CD14-positive monocyte (primary cell): ENCODE measurements around the gene DMAC2. TPM values are rescaled to one million over a fixed set of nuclear protein-coding genes. Genes with fewer than 3 reads are reported as not detected.

Experiments
- DNase-seq, 3 donors: peaks; one replicate each; pipeline ENCODE4 v3.0.0-alpha.2; 2011 to 2022
- H2AFZ ChIP-seq: 2 replicates; pipeline ENCODE4 v1.6.0; 2012; ENCODE audit warnings: mild to moderate bottlenecking, low read depth, low read length, inconsistent platforms; ENCODE audit not compliant: insufficient read depth, poor library complexity, severe bottlenecking
- H3K27ac ChIP-seq, 2 donors: 1 replicate in 1 of 2; 2 replicates in 1 of 2; pipeline ENCODE4 v1.5.1; 2012 to 2013; ENCODE audit warnings: low read length in 2 of 2, control low read depth in 1 of 2, inconsistent platforms in 1 of 2, low read depth in 1 of 2, mild to moderate bottlenecking in 1 of 2
- H3K27me3 ChIP-seq, 2 donors: one replicate each; pipeline versions ENCODE4 v1.6.0 to v1.6.1; 2011 to 2013; ENCODE audit warnings: low read length in 2 of 2; ENCODE audit not compliant: control insufficient read depth in 2 of 2, insufficient read depth in 2 of 2
- H3K36me3 ChIP-seq, 2 donors: replicated peaks in 1 of 2; 1 replicate in 1 of 2; 2 replicates in 1 of 2; pipeline versions ENCODE4 v1.5.1 to v1.6.1; 2012 to 2013; ENCODE audit warnings: low read length in 2 of 2, control low read depth in 1 of 2, inconsistent platforms in 1 of 2, mild to moderate bottlenecking in 1 of 2; ENCODE audit not compliant: insufficient read depth in 2 of 2, control insufficient read depth in 1 of 2
- H3K4me1 ChIP-seq, 2 donors: 1 replicate in 1 of 2; 2 replicates in 1 of 2; pipeline versions ENCODE4 v1.5.1 to v1.6.1; 2012 to 2013; ENCODE audit warnings: low read length in 2 of 2, control low read depth in 1 of 2, inconsistent platforms in 1 of 2, mild to moderate bottlenecking in 1 of 2, moderate library complexity in 1 of 2; ENCODE audit not compliant: insufficient read depth in 2 of 2, control insufficient read depth in 1 of 2
- H3K4me2 ChIP-seq: replicated peaks from 2 replicates; pipeline ENCODE3; 2012; ENCODE audit warnings: low read length, moderate library complexity, mild to moderate bottlenecking; ENCODE audit not compliant: poor library complexity, severe bottlenecking; ENCODE audit errors: extremely low read depth
- H3K4me3 ChIP-seq, 3 experiments: fragments of 200-600 bp in 1 of 3; sonication (generic) in 1 of 3; replicated peaks in 1 of 3; 1 replicate in 2 of 3; 2 replicates in 1 of 3; pipeline ENCODE4 v1.5.1; 2011 to 2013; ENCODE audit warnings: low read length in 3 of 3, mild to moderate bottlenecking in 3 of 3, control low read depth in 2 of 3, low read depth in 2 of 3, inconsistent platforms in 1 of 3, moderate library complexity in 1 of 3
- H3K79me2 ChIP-seq: 2 replicates; pipeline ENCODE4 v1.6.0; 2012; ENCODE audit warnings: mild to moderate bottlenecking, control low read depth, inconsistent platforms, low read length, moderate library complexity; ENCODE audit not compliant: insufficient read depth
- H3K9ac ChIP-seq: 2 replicates; pipeline ENCODE4 v1.6.0; 2017; ENCODE audit warnings: low read length, mild to moderate bottlenecking; ENCODE audit not compliant: insufficient read depth, poor library complexity, severe bottlenecking
- H3K9me3 ChIP-seq, 2 donors: replicated peaks in 1 of 2; 1 replicate in 1 of 2; 2 replicates in 1 of 2; pipeline versions ENCODE4 v1.5.1 to v1.6.1; 2012 to 2013; ENCODE audit warnings: low read length in 2 of 2, control low read depth in 1 of 2; ENCODE audit not compliant: control insufficient read depth in 1 of 2, insufficient read depth in 1 of 2
- H4K20me1 ChIP-seq: 2 replicates; pipeline ENCODE4 v1.6.0; 2012; ENCODE audit warnings: mild to moderate bottlenecking, low read length, control low read depth, moderate library complexity; ENCODE audit not compliant: insufficient read depth
- H3K27ac Mint-ChIP-seq, 7 donors: one replicate each; pipeline ENCODE4 v1.8.0; 2020; ENCODE audit warnings: mild to moderate bottlenecking in 7 of 7, mixed read lengths in 7 of 7, moderate library complexity in 6 of 7, inconsistent platforms in 2 of 7
- H3K27me3 Mint-ChIP-seq, 3 donors: one replicate each; pipeline ENCODE4 v1.8.0; 2021 to 2022; ENCODE audit warnings: low read depth in 3 of 3, mild to moderate bottlenecking in 3 of 3, mixed read lengths in 3 of 3, moderate library complexity in 3 of 3, inconsistent platforms in 1 of 3
- H3K36me3 Mint-ChIP-seq, 2 donors: one replicate each; pipeline ENCODE4 v1.8.0; 2020; ENCODE audit warnings: mixed read lengths in 2 of 2, inconsistent platforms in 1 of 2, mild to moderate bottlenecking in 1 of 2
- H3K4me1 Mint-ChIP-seq: one replicate; pipeline ENCODE4 v1.8.0; 2020; ENCODE audit warnings: mild to moderate bottlenecking, mixed read lengths
- H3K4me3 Mint-ChIP-seq, 2 donors: one replicate each; pipeline ENCODE4 v1.8.0; 2020; ENCODE audit warnings: mild to moderate bottlenecking in 2 of 2, mixed read lengths in 2 of 2, moderate library complexity in 1 of 2
- H3K9me3 Mint-ChIP-seq, 7 donors: one replicate each; pipeline ENCODE4 v1.8.0; 2020 to 2022; ENCODE audit warnings: mixed read lengths in 7 of 7, mild to moderate bottlenecking in 6 of 7, moderate library complexity in 6 of 7, inconsistent platforms in 2 of 7
- WGBS: methylation state at CpG from one replicate; pipeline ENCODE4 v1.1.5; 2013; ENCODE audit warnings: missing lambda C conversion rate; ENCODE audit not compliant: insufficient coverage; 5-methylcytosine and 5-hydroxymethylcytosine counted together
- intact Hi-C, 2 donors: fragments of 100-400 bp; cut with micrococcal nuclease; formaldehyde crosslinking; loops; one replicate each; pipeline versions ENCODE4 v1.15.0 to v1.15.1; 2023
- polyA plus RNA-seq, 3 donors: library from polyadenylated mRNA; depleted of rRNA in 1 of 3; unstranded in 2 of 3; stranded (reverse) in 1 of 3; fragments of 300-500 nt in 2 of 3; fragments of >200 nt in 1 of 3; fragmentation: Illumina TruSeq in 2 of 3; gene quantifications; 1 replicate in 2 of 3; 2 replicates in 1 of 3; pipeline ENCODE4 v1.2.3, GENCODE V29; 2012 to 2021
- TF ChIP-seq, protein P1 (sequence below): fragments of 200-600 bp; IDR thresholded peaks from one replicate; pipeline ENCODE4 v1.8.0; 2022; ENCODE audit warnings: antibody characterized with exemption, mild to moderate bottlenecking

The DMAC2 gene
- polyA plus RNA-seq, 3 donors, result 33.2 to 48.0 (median 43.8) TPM

DNA sequence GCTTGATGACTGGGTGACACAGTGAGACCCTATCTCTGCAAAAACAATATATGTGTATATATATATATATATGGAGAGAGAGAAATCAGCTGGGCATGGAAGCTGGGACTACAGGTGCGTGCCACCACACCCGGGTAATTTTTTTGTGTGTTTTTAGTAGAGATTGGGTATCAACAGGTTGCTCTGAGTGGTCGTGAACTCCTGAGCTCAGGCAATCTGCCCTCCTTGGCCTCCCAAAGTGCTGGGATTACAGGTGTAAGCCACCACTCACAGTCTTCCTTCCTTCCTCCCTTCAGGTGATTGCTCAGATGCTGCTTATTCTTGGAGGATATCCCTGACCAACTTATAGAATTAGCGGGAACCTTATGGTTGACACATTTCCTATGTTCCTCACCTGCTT, 45.1 kb upstream of the DMAC2 start:
- TF ChIP-seq, protein P1, sequence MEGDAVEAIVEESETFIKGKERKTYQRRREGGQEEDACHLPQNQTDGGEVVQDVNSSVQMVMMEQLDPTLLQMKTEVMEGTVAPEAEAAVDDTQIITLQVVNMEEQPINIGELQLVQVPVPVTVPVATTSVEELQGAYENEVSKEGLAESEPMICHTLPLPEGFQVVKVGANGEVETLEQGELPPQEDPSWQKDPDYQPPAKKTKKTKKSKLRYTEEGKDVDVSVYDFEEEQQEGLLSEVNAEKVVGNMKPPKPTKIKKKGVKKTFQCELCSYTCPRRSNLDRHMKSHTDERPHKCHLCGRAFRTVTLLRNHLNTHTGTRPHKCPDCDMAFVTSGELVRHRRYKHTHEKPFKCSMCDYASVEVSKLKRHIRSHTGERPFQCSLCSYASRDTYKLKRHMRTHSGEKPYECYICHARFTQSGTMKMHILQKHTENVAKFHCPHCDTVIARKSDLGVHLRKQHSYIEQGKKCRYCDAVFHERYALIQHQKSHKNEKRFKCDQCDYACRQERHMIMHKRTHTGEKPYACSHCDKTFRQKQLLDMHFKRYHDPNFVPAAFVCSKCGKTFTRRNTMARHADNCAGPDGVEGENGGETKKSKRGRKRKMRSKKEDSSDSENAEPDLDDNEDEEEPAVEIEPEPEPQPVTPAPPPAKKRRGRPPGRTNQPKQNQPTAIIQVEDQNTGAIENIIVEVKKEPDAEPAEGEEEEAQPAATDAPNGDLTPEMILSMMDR, result no peak
- H3K9ac ChIP-seq, result no peak overlapping the region
- intact Hi-C loops, result no loop called here
- H2AFZ ChIP-seq, result no peak overlapping the region
- no peaks in the 10 kb centered on the region for H3K4me1 Mint-ChIP-seq
- H3K79me2 ChIP-seq, result no peaks in the 10 kb centered on the region
- no peak overlapping the region for H3K4me2 ChIP-seq
- peaks cover 2 to 6% of the 10 kb centered on the region in 2 donors for H3K27me3 ChIP-seq
- no peak overlapping the region for H3K27ac Mint-ChIP-seq
- no peak overlapping the region for H3K4me3 Mint-ChIP-seq
- H3K9me3 ChIP-seq, result peaks cover 0 to 9% of the 10 kb centered on the region in 2 donors
- WGBS, result 100% methylated on average over 1 of the region's 4 CpGs
- H3K36me3 Mint-ChIP-seq, result no peaks in the 10 kb centered on the region
- H3K27me3 Mint-ChIP-seq, result peaks cover 12 to 41% (median 14%) of the 10 kb centered on the region in 3 donors
- no peak overlapping the region for H3K27ac ChIP-seq
- no peak for DNase-seq
- no peaks in the 10 kb centered on the region for H3K4me1 ChIP-seq
- peaks cover 4 to 25% (median 11%) of the 10 kb centered on the region in 7 donors for H3K9me3 Mint-ChIP-seq
- H3K4me3 ChIP-seq, result no peak overlapping the region
- no peaks in the 10 kb centered on the region for H4K20me1 ChIP-seq
- no peaks in the 10 kb centered on the region for H3K36me3 ChIP-seq

DNA sequence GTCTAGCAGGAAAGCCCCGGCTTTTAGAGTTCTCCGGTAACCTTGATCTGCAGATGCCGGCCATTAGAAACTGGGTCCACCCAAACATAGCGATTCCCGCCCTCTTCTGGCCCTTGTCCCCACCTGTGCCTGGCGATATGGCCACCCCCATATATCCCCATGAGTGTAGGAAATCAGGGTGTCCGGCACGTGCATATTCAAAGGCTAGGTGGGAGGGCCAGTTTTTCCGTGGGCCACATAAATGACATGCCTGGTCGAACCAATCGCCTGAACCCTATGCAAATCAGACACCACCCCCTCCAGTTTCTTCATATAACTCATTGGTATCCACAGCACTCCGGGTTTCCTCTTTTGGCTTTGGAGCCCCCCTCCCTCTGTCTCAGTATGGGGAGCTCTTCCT, 40.6 kb upstream of the DMAC2 start:
- no peaks in the 10 kb centered on the region for H4K20me1 ChIP-seq
- no peak overlapping the region for H3K27ac Mint-ChIP-seq
- no peak overlapping the region for H3K4me3 ChIP-seq
- intact Hi-C loops, result no loop called here
- no peaks in the 10 kb centered on the region for H3K4me1 ChIP-seq
- H3K27me3 ChIP-seq, result peaks cover 0 to 6% of the 10 kb centered on the region in 2 donors
- no peak for DNase-seq
- no peak overlapping the region for H3K4me2 ChIP-seq
- no peak overlapping the region for H3K27ac ChIP-seq
- no peaks in the 10 kb centered on the region for H3K36me3 ChIP-seq
- no peak overlapping the region for H3K4me3 Mint-ChIP-seq
- no peaks in the 10 kb centered on the region for H3K9me3 ChIP-seq
- TF ChIP-seq, protein P1, result no peak
- H3K79me2 ChIP-seq, result no peaks in the 10 kb centered on the region
- no peak overlapping the region for H2AFZ ChIP-seq
- peaks cover 3% of the 10 kb centered on the region for H3K4me1 Mint-ChIP-seq
- peaks cover 0 to 7% (median 0%) of the 10 kb centered on the region in 7 donors for H3K9me3 Mint-ChIP-seq
- H3K9ac ChIP-seq, result no peak overlapping the region
- H3K27me3 Mint-ChIP-seq, result peaks cover 12 to 32% (median 16%) of the 10 kb centered on the region in 3 donors
- no peaks in the 10 kb centered on the region for H3K36me3 Mint-ChIP-seq
- 95% methylated on average over 7 of the region's 12 CpGs for WGBS
